Left ventricle myocardium inferior (tissue), 1 donor: ENCODE measurements around the gene DPY19L1. TPM values are rescaled to one million over a fixed set of nuclear protein-coding genes. Genes with fewer than 3 reads are reported as not detected.
"Not testable (repeated sequence)": the region's sequence is repeated elsewhere in the genome, so short reads cannot be mapped to it uniquely, and the experiment has no call there.

Experiments used
- DNase-seq: peaks from one replicate; pipeline ENCODE4 v3.0.0-alpha.2; 2020
- H3K27ac ChIP-seq: fragments of 200-600 bp; replicated peaks from 2 replicates; pipeline ENCODE4 v1.8.0; 2021
- H3K27me3 ChIP-seq: fragments of 200-600 bp; 2 replicates; pipeline ENCODE4 v1.8.0; 2021; ENCODE audit warnings: low read depth
- H3K36me3 ChIP-seq: fragments of 200-600 bp; 2 replicates; pipeline ENCODE4 v1.8.0; 2021
- H3K4me1 ChIP-seq: fragments of 200-600 bp; 2 replicates; pipeline ENCODE4 v1.8.0; 2021
- H3K4me3 ChIP-seq: fragments of 200-600 bp; 2 replicates; pipeline ENCODE4 v1.8.0; 2021; ENCODE audit warnings: mild to moderate bottlenecking, moderate library complexity
- H3K9me3 ChIP-seq: fragments of 200-600 bp; replicated peaks from 2 replicates; pipeline ENCODE4 v1.8.0; 2021
- CTCF ChIP-seq: fragments of 200-600 bp; IDR thresholded peaks from 2 replicates; pipeline ENCODE4 v1.8.0; 2021; ENCODE audit warnings: antibody characterized with exemption, mild to moderate bottlenecking, borderline replicate concordance
- intact Hi-C: fragments of 100-400 bp; cut with micrococcal nuclease; formaldehyde crosslinking; loops from one replicate; pipeline ENCODE4 v1.11.0; 2022
- microRNA-seq: library from miRNA; unstranded; fragments of <30 nt; microRNA quantifications from one replicate; pipeline ENCODE4 v1.2.0, GENCODE V29; 2020
- total RNA-seq: library from RNA; stranded (reverse); fragmentation: NEBNext Ultra II Directional; extraction: Animal tissue kit (Norgen Biotek cat#: 25700); gene quantifications from one replicate; pipeline ENCODE4 v1.2.1, GENCODE V29; 2021
- donor health status: DM: no; HTN: yes; CAD: no; lungs with severe emphysema.

Gene DPY19L1
- total RNA-seq, 1 donor from 2014 or later, result 28.5 TPM

GRCh38 chr7:34886856-34887255 lies 150.4 kb downstream of the DPY19L1 start:
- H3K4me1 ChIP-seq, result no peaks in the 10 kb centered on the region
- H3K9me3 ChIP-seq, result peaks cover 31% of the 10 kb centered on the region
- peaks cover 12% of the 10 kb centered on the region for H3K27me3 ChIP-seq
- no peak for TF ChIP-seq CTCF
- H3K27ac ChIP-seq, result no peak overlapping the region
- intact Hi-C loops, result no loop called here
- no peak for DNase-seq
- no peak overlapping the region for H3K4me3 ChIP-seq
- H3K36me3 ChIP-seq, result no peaks in the 10 kb centered on the region

GRCh38 chr7:34883855-34884254 lies 153.4 kb downstream of the DPY19L1 start:
- H3K36me3 ChIP-seq, H3K27ac ChIP-seq, H3K4me3 ChIP-seq, DNase-seq, H3K27me3 ChIP-seq, intact Hi-C loops, H3K4me1 ChIP-seq: not testable (repeated sequence)
- H3K9me3 ChIP-seq, result peaks cover 31% of the 10 kb centered on the region

- no peak for DNase-seq
These were observed 157.4 kb downstream of the DPY19L1 start for GRCh38 chr7:34879871-34880270.

GRCh38 chr7:34878944-34879735 lies 158.1 kb downstream of the DPY19L1 start:
- H3K4me1 ChIP-seq, intact Hi-C loops, H3K4me3 ChIP-seq, H3K36me3 ChIP-seq, H3K27ac ChIP-seq, H3K27me3 ChIP-seq, DNase-seq: not testable (repeated sequence)
- H3K9me3 ChIP-seq, result peaks cover 18% of the 10 kb centered on the region

More at GRCh38 chr7:34879871-34880270, 157.4 kb downstream of the DPY19L1 start:
- intact Hi-C loops, result no loop called here
- TF ChIP-seq CTCF, result no peak
- H3K27ac ChIP-seq, result no peak overlapping the region
- no peaks in the 10 kb centered on the region for H3K27me3 ChIP-seq
- no peaks in the 10 kb centered on the region for H3K36me3 ChIP-seq
- H3K4me1 ChIP-seq, result no peaks in the 10 kb centered on the region
- H3K4me3 ChIP-seq, result no peak overlapping the region
- peaks cover 25% of the 10 kb centered on the region for H3K9me3 ChIP-seq

Small RNAs within 50 kb of the gene (microRNA-seq; reads per million reads assigned to microRNA genes)
- gene MIR548N, result 1.6 reads per million

Other genes starting within 250 kb of the DPY19L1 start
- 83.9 TPM for gene TBX20, start 216.6 kb upstream of the DPY19L1 start, total RNA-seq